Activated naive CD4-positive, alpha-beta T cell treated with Interleukin-2 at 50 U/mL for 16 hours (primary cell): ENCODE measurements around the gene CDH23.

Experiments used
- DNase-seq: peaks from one replicate; pipeline ENCODE4 v3.0.0-alpha.2; 2020

CDH23 gene

DNA sequence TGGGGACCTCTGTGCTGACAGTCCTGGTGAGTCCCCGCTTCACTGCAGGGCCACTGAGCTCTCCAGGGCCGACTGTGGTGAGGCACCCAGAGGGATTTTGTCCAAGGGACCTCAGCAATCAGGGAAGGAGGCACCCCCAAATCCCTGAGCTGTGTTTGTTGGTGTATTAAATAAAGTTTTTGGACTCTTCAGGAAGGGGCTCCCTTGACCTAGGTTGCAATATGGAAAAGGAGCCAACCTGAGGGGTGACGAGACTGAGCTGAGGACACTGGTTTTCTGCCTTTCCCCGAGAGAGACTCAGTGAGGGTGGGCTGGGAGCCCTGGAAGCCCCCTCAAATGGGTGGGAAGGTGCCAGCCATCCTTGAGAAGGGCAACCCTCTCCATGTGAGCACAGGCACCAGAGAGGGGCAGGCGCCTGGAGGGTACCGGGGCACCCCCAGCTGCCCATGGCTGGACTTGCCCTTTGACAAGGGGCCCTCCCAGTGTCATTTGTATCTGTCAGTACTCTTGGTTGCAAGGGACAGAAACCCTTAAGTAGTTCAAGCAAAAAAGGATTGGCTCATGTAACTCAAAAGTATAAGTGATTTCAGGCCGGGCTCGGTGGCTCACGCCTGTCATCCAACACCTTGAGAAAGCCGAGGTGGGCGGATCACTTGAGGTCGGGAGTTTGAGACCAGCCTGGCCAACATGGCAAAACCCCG is 250.0 kb downstream of the CDH23 start:
- no peak for DNase-seq

DNA sequence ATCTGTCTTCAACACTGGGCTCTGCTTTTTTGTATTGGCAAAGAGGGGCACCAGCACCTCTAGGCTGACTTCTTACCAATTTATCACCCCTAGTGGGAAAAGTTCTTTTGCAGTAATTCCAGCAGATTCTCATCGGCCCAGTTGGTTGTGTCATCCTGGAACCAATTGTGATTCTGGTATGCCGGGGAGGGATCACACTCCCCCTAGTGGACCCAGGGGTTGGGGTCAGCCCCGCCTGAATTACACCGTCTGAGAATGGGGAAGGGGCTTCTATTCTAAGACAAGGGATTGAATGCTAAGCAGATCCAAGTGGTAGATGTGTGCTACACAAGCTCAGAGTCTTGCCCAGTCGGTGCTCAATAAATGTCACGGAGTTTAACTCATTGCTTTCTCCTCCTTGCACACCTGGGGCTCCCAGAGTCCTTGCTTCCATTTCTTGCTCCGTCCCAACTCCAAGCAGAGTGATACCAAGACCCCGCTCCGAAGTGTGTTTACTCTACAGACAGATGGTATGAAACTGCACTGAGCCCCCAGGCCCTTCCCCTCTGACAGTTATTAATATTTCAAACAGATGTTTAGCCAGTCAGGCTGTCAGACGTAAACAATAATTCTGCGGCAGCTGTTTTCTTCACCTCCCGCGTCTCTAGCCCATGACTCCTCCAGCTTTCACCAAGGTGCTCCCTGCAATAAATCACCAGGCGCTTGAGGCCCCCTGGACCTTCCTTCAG is 251.0 kb downstream of the CDH23 start:
- DNase-seq: no peak

DNA sequence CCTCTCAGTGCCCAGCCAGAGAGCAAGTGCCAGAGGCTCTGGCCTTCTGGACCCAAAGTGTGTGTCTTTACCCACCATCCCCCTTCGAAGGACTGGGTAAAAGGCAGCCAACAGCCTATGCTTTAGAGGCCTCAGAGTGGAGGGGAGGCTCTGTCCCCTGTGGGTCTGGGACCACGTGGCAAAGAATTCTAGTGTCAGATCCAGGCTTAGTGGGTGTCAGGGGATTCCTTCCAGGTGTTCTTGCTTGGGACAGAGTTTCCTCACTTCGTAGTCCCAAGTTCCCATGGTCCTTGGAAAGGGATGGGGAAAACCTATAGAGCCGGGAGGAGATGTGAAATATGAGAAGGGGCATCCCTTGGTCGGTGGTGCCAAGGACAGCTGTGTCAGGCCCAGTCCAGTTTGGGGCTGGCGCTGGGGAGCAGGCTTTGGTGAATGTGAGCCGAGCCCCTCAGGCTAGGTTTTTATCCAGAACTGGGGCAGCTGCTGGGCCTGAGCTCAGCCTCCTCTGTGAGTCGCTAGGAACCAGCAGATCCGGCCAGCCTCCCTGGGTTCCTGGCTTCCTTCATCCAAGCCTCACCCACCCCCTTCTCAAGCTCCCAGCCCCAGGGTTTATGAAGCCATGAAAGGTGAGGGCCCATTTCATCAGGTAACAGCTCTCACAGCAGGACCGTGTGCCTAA is 251.7 kb downstream of the CDH23 start:
- no peak for DNase-seq

DNA sequence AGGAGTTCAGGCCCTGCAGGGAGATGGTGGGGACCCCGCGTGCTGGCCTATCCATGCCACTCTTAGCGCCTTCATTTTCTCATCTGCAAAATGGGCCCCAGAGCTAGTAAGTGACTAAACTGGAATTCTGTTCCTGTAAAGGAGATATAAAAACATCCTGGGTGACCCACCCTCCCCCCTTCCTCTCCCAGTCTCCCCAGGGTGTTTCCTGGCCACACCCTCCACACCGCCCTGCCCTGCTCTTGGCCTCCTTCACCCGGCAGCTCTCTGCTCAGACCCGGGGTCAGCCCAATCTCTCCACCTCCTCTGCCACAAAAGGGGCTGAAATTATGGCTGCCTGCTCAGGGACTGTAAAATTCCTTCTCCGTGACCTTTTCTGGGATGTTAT is 252.2 kb downstream of the CDH23 start:
- DNase-seq: no peak

DNA sequence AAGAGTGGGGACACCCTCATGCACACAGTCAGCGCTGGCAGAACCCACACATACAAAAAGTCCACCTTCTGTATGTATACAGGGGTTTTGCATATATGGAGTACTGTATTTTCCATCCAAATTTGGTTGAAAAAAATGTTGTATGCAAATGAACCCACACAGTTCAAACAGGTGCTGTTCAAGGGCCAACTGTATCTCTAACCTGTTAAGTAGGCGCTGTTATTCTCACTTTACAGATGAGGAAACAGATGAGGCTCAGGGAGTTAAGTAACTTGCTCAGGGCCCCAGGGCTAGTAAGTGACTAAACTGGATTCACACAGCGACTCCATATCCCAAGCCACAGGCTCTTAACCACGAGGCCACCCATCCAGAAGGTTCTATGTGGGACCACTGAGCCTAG is 252.9 kb downstream of the CDH23 start:
- no peak for DNase-seq

DNA sequence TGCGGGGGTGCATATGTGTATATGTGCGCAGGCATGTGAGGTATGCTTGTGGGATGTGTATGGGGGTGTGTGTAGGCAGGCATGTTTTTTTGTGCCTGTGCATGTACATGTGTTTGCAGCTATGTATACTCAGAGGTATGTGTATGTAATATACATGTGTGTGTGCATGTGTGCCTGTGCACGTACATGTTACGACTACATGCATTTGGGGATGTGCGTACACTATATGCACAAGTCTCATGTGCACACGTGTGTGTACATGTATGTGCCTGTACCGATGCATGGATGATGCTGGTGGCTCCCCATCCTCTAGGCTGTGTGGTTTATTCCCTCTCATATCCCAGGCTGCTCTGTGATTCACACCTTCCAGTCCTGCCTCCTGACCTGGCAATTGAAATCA is 253.7 kb downstream of the CDH23 start:
- no peak for DNase-seq

DNA sequence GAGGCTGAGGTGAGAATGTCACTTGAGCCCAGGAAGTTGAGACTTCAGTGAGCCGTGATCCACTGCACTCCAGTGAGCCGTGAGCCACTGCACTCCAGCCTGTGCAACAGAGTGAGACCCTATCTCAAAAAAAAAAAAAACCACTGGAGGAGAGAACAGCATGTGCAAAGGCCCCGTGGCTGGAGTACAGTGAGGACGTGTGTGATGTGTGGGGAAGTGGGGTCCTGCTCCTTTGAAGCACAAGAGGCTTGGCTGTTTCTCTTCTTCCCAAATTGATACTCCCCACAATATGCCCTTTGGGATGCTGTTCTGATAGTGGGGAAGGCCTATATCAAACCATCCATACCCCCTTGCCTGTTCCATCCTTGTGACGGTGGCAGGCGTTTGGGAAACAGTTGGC is 254.7 kb downstream of the CDH23 start:
- DNase-seq: no peak

DNA sequence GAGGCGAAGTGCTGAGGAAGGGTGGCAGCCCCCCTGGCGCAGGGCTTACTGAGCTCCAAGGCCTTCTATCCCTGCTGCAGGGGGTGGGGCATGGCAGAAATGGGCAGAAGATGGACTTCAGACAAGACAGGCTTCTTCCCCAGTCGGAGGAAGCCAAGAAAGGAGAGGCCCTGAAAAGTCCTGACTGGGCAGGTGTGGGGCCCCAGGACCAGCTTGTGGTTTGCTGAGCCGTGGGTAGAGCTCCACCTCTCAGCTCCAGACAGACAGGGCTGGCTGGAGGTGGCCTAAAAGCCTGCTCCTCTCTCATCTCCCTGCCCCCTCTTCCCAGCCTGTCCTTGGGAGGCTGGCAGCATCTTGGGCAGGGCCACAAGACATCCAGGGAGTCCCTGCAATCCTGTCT is 255.2 kb downstream of the CDH23 start:
- DNase-seq: no peak

DNA sequence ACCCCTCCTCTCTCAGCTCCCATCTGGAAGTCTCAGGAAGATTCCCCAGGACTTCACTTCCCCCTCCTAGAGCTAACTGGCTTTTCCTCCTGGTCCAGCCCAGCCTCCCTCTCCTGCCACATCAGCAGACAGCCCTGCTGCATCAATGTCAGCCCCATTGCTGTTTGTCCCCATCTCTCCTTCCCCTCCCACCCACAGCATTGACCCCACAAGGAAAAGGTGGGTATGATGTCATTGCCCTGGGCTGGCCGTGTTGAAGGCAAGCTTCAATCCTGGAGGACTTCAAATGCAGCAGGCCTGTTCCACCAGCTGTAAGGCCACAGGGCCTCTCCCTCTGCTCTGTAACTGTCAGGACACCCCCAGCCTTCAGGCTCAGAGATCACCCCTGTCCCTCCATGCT is 256.3 kb downstream of the CDH23 start:
- no peak for DNase-seq

DNA sequence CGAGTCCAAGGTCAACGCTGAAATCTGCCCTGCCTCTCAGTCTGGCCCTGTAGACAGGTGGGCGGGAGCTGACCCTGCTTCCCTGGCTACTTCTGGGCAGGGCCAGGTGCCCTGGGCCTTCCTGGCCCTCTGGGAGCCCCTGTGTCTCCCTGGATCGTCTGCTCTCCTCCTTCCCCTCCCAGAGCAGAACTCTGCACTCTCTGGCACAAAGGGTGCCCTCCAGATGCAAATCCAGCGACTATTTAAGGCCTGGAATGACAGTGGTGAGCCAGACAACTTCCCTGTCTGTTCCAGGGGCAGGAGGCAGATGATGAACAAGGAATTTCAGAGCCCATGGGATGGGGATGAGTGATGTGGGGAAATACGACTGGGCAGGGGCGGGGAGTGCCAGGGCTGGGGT is 259.5 kb downstream of the CDH23 start:
- DNase-seq: no peak

DNA sequence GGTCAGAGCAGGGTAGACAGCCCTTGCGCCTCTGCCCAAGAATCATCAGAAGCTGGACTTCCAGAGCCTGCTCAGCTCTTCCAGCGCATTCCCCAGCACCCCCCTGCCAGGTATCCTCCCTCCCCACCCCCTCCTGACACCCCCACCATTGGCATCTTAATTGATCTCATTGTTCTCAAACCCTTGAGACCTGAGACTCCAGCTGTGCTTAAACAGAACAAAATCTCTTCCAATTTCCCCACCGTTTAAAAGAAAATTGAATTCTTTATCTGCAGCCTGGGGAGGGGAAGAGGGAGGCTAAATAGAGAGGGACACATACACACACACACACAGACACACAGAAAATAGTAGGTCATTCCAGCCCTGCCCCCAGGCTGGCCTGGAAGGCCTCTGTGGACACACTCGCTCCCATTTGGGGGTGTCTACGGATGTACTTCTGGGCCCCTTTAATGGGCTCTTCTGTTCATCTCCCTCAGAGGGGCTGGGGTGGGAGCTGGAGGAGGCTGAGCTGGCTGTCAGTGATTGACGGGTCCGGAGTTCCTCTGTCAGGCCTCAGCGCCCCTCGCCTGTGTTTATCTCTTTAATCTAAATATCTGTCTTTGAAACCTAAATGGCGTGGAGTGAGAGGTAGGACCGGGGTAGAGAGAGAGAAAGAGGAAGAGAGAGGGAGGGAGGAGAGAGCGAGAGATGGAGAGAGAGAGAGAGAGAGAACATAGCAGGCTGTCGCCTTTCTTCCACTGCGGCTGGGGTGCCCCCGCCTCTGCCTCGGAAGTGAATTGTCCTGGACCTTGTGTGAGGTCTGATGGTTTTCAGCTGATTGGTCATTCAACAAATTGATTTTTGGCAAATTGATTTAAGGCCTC is 261.1 kb downstream of the CDH23 start:
- DNase-seq: no peak

DNA sequence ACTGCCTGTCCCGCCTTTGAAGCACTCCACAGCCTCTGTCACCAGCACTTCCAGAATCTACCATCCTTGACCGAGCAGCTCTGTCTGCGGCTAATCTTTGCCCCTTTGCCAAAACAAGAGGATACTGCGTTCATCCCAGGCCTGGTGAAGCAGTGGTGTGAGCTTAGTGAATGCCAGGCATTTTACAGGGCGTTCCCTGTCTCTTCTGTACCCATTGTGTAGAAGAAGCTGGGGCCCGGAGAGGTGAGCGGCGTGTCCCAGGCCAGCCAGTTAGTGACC is 261.7 kb downstream of the CDH23 start:
- no peak for DNase-seq

DNA sequence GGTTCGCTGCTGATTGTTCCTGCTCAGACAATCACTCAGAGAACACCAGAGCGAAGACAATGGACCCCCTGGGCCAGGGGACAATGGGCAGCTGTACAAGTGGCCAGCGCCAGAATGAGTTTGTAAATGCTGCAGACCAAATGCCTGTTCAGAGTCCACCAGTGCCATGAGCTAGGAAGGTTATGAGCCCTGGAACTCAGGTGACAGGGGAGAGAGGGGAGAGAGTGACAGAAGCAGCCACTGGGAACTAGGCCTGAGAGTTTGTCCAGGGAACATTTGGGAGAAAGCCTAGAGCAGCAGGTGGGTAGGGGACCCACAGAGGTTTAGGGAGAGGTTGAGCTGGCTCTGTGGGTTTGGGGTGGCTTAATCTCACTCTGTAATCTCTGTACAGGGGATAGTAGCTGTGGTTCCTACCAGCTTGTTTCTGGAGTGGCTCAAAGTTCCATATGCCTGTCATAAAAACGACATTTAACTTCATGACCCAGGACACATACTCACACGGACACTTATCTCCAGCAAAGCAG is 262.5 kb downstream of the CDH23 start:
- DNase-seq: no peak

DNA sequence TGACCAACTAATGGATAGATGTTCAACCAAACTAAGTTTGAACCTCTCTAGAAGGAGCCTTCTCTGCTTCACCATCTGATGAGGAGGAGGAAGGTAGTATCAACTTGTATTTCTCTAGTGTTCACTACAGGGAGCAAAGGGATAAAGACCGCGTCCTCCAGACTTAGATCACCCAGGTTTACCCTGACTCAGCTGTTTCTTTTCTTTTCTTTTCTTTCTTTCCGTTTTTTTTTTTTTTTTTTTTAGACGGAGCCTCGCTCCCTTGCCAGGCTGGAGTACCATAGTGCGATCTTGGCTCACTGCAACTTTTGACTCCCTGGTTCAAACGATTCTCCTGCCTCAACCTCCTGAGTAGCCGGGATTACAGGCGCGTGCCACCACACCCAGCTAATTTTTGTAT is 263.0 kb downstream of the CDH23 start:
- no peak for DNase-seq

DNA sequence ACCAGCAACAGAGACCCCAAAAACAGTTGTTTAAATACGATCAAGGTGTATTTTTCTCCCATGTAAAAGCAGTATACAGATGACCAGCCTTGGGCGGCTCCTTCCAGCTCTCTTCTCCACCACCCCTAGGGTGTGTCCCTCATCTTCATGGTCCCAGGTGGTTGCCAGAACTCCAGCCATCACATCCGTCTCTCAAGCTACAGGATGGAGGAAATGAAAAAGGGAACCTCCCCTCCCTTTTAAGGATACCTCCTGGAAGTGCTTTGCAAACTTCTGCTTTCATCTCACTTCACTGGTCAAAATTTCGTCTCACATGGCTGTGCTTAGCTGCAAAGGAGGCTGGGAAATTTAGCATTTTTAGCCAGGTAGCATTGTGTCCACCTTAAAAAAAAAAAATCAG is 263.6 kb downstream of the CDH23 start:
- DNase-seq: no peak

DNA sequence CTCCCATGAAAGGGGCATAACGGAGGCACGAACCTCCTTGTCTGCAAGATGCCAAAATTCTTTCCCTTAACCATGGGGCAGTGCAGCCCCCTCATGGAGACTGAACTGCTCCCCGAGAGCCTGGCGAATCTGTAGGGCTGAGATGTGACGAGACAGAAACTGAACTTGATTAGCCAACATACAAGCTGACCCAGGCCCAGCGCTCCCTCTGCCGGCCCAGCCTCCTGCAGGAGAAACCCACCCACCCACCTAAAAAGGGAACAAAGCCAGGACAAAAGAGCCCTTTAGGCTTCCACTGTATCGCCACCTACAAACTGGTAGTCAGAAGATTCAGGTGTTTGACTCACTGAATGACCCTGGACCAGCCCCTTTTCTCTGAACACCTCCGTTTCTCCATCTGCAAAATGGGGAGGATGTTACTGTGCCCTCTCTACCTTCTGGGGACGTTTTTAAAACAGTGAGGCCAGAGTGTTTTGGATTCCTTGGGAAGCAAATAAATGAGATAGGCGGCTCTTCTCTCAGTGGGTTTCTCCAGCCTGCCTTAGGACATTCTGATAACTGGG is 264.4 kb downstream of the CDH23 start:
- DNase-seq: no peak

DNA sequence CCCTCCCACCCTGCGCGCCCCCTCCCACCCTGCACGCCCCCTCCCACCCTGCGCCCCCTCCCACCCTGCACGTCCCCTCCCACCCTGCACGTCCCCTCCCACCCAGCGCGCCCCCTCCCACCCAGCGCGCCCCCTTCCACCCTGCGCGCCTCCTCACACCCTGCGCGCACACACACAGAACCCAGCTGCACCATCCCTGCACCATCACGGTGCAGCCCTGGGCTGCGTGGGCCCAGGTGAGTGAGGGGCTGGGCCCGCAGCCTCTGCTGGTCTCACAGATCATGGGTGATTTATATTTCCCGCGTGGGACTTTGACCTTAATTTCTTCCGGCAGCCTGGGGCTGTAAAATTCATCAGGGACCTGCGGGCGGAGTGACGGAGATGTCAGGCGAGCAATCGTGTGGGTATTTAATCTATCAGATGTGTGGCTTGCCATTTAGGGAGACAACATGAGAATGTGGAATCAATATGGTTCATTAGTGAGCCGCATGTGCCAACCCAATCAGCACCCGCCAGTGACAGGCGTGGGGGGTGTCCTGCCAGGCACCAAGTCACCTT is 265.1 kb downstream of the CDH23 start:
- DNase-seq: no peak

DNA sequence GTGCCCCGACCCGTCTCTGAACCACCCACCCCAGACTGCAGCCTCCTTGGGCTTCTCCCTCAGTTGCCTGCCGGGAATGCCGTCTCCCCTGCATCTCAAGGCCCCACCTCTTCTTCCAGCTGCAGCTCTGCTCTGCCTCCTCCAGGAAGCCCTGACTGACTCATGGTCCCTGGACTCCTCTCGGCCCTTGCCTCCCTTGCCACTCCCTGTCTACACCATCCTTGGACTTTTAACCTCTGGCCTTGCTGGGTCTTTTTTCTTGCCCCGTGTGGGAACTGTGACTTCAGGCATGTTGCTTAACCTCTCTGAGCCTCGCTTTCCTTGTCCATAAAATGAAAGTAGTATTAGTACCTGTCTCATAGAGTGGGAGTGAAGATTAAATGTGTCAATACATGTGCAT is 266.6 kb downstream of the CDH23 start:
- no peak for DNase-seq

DNA sequence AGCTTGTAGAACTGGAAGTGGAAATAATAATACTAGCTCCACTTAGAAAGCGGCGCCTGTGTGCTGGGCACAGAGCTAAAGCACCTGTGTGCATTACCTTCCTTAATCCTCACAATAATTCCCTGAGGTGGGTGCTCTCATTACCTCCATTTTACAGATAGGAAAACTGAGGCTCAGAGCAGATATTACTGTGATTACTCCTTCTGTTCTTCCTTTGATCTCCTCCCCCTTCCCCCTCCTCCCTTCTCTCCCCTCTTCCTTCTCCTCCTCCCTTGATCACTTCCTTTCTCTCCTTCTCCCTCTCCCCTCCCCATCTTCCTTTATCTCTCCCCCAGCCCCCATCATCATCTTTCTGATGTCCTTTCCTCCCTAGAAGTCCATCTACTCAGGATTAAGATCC is 267.9 kb downstream of the CDH23 start:
- DNase-seq: no peak

DNA sequence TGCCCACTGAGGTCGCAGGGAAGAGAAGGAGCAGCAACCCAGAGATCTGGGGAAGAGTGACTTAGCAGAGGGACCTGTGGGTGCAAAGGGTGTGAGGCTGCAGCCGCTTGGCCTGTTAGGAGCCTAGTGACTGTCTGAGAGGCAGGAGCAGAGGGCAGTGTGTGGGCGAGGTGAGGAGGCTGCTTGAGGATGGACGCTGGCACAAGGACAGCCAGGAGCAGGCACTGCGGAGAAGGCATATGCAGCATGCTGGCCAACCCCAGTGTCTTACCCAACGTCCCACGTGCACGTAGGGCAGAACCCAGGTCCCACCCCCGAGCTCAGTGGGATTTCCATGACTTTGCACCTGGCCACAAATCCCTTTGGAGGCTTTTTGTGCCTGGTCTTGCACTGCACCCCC is 268.7 kb downstream of the CDH23 start:
- no peak for DNase-seq

DNA sequence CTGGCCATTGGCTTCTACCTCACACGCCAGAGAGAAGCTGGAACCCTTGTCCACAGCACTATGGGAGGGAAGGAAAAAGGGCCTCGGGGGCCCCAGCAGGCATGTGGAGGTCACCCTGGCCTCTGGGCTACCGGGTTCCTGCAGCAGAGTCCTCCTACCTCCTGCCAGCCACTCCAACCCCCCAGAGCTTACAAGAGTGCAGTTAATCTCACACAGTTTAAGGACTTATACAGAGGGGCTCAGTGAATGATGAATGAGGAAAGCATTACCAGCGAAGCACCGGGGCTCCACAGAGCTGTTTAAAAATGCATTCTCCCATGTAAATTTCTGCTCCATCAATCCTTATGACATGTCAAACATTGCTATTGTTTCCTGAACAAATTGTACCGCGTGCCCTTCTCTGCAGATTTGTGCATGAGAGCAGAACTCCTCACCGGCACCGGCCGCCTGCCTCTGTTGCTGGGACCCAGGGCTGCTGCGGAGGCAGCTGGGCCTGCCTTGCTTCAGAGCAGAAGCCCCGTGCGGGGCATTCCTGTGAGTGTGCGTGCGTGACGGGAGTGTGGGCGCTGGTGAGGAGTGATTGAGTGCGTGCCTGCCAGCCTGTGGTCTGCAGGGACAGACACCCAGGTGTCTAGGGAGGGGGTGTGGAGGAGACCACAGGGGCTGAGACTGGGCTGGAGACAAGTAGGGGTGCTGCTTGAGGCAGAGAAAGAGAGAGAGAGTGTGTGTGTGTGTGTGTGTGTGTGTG is 270.1 kb downstream of the CDH23 start:
- no peak for DNase-seq

DNA sequence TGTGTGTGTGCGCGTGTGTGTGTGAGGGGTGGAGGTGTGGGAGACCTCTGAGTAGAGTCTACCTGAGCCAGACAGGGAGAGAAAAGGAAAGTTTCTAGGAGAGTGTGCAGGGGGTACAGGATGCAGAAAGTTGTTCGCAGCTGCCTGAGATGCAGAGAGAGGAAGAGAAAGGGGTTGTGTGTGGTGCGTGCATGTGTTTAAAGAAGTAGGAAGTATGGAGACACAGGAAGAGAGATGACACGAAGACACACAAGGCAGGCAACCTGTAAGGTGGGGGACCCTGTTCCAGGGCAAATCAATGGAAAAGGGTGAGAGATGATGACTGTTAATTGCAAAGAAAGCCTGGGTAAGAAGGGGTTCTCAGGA is 270.6 kb downstream of the CDH23 start:
- no peak for DNase-seq
